IPS-NIHi11 (cell line): ENCODE data around the gene SDS.

ENCODE experiments used
- DNase-seq: peaks from one replicate; pipeline ENCODE4 v3.0.0; 2012; ENCODE audit warnings: mixed read lengths, low spot score

Gene SDS

GRCh38 chr12:113347107-113347506 is 56.6 kb downstream of the SDS start:
- DNase-seq = peak; percentile 21

DNA sequence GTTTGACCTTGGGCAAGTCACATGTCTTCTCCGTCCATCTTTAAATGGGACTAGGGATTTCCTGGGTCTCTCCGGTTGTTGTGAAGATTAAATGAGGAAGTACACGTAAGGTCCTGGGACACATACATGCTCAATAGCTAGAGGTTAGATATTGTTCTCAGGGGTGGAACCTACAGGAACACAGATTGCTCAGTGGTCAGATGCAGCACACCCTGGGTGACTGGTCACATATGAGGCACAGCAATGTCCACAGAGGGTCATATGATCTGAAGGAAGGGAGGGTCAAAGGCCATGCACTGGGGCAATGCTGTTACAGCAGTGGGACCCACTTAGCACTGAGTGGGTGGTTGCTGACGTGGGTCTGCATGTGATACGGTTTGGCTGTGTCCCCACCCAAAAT is 57.3 kb downstream of the SDS start:
- DNase-seq = no peak

GRCh38 chr12:113345318-113345717 is 58.4 kb downstream of the SDS start:
- no peak for DNase-seq
